Mesodermal cell (in vitro differentiated cells): ENCODE results near the gene TAX1BP3.

Source experiments
- H3K27ac ChIP-seq: 2 replicates; pipeline ENCODE4 v1.7.0; 2013; ENCODE audit warnings: mild to moderate bottlenecking, low read depth, low read length, moderate library complexity; ENCODE audit not compliant: severe bottlenecking
- H3K36me3 ChIP-seq: 2 replicates; pipeline ENCODE4 v1.7.1; 2013; ENCODE audit warnings: mild to moderate bottlenecking, low read length, moderate library complexity; ENCODE audit not compliant: control insufficient read depth, insufficient read depth
- H3K4me1 ChIP-seq: one replicate; pipeline ENCODE4 v1.7.1; 2013; ENCODE audit warnings: mild to moderate bottlenecking, low read length; ENCODE audit not compliant: insufficient read depth, control insufficient read depth, poor library complexity, severe bottlenecking
- H3K4me3 ChIP-seq: 2 replicates; pipeline ENCODE4 v1.7.0; 2013; ENCODE audit warnings: low read length, control low read depth, mild to moderate bottlenecking; ENCODE audit not compliant: insufficient read depth, poor library complexity, severe bottlenecking; ENCODE audit errors: extremely low read depth
- H3K9me3 ChIP-seq: 2 replicates; pipeline ENCODE4 v1.7.1; 2013; ENCODE audit warnings: mild to moderate bottlenecking, low read length, moderate library complexity; ENCODE audit not compliant: control insufficient read depth
- WGBS, 2 experiments: methylation state at CpG; one replicate each; pipeline ENCODE4 v1.1.5; 2013; ENCODE audit warnings: missing lambda C conversion rate in 2 of 2; ENCODE audit not compliant: insufficient coverage in 2 of 2; 5-methylcytosine and 5-hydroxymethylcytosine counted together

Gene TAX1BP3

DNA sequence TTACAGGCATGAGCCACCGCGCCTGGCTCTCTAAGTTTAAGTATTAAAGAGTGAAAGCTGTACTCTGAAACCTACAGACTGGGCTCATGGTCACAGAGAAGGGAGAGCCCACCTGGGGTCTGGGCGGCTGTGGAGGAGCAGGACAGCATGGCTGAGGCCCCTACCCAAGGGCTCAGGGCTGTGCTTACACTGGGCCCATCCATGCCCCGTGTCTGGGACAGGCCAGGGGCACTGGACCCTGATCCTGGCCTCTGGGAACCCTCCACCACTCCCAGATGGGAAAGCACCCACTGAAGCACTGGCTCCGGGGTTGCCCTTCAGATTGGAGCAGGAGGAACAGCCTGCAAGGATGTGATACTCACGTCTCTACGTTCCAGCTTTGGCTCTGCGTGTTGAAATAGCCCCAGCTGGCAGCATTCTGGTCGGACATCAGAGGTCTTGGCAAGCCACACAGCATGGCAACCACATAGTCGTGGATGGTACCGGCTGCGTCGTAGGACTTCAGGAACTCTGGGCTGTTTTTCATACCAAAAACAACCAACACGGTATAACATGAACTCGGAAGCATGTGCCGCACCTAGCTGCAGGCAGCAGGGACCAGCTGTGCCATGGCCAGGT lies 45.3 kb downstream of the TAX1BP3 start:
- Histone ChIP-seq H3K36me3 (peaks cover 66% of the 10 kb centered on the region), H3K9me3 (no peaks in the 10 kb centered on the region), H3K4me3 (no peak overlapping the region), H3K27ac (no peak overlapping the region), H3K4me1 (peaks cover 13% of the 10 kb centered on the region)
- WGBS, 2 experiments = 92 to 98% methylated on average over 14 to 16 of the region's 16 CpGs

DNA sequence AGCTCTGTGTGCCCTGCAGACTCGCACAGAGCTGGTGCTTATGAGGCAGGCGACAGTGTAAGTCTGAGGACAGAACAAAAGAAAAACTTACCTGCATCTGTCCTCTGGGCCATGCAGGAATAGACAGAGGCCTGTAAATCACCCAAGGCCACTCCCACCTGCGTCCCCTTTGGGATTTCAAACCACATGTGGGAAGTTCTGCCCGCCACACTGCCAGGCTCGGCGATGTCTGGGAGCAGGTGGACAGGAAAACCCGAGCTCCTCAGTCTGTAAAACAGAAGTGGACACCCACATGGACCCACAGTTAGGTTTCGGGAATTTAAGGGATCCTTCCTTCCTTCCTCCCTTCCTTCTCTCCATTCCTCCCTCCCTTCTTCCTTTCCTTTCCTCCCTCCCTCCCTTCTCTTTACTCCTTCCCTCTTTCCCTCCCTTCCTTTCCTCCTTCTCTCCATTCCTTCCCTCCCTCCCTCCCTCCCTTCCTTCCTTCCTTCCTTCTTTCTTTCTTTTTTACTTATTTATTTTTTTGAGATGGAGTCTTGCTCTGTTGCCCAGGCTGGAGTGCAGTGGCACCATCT lies 47.1 kb downstream of the TAX1BP3 start:
- H3K36me3 ChIP-seq = peaks cover 80% of the 10 kb centered on the region
- no peak overlapping the region for H3K27ac ChIP-seq
- H3K9me3 ChIP-seq = no peaks in the 10 kb centered on the region
- H3K4me1 ChIP-seq = no peaks in the 10 kb centered on the region
- 96 to 98% methylated on average over 8 of the region's 8 CpGs for WGBS, 2 experiments
- no peak overlapping the region for H3K4me3 ChIP-seq

DNA sequence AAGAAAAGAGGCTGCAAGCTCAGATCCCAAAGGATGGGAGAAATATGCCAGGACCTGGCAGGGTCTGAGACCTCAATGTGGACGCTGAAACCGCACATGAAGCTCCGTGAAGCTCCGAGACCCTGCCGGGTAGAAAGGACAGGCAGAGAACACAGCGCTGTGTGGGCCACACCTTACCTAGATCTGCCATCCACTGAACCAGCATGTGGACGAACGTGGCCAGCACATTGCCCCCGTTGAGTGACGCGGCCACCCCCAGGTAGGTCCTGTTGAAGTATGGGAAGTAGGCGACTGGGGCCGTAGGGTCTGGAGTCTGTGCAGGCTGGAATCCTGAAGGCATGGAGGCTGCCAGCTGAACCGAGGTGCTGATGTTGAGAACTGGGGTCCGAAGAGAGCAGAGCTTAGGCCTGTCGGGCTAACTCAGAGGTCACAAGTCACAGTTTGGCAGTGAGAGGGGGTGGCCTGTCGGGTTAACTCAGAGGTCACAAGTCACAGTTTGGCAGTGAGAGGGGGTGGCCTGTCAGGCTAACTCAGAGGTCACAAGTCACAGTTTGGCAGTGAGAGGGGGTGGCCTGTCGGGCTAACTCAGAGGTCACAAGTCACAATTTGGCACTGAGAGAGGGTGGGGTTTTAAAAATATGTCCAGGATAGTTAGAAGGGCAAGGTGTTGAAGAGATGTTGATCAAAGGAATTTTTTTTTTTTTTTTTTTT lies 53.1 kb downstream of the TAX1BP3 start:
- Histone ChIP-seq H3K27ac (no peak overlapping the region), H3K9me3 (no peaks in the 10 kb centered on the region), H3K4me1 (no peaks in the 10 kb centered on the region), H3K4me3 (no peak overlapping the region), H3K36me3 (peaks cover 79% of the 10 kb centered on the region)
- WGBS, 2 experiments = 95 to 99% methylated on average over 16 to 17 of the region's 18 CpGs

DNA sequence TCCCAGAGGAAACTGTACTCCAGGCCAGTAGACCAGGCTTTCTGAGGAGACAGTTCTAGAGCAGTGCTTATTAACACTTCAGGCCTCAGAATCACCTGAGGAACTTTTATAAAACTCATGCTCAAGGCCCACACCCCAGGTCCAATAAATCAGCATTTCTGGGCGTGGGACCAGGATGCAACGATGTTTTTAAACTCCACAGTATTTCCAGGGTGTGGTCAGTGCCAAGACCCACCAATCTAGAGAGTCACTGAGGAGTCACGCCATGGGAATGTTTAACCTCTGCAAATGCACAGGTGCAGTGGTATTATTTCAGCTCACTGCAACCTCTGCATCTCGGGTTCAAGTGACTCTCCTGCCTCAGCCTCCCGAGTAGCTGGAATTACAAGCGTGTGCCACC lies 55.3 kb downstream of the TAX1BP3 start:
- 93 to 95% methylated on average over 3 to 6 of the region's 6 CpGs for WGBS, 2 experiments
- Histone ChIP-seq H3K36me3 (peaks cover 76% of the 10 kb centered on the region), H3K4me3 (no peak overlapping the region), H3K9me3 (no peaks in the 10 kb centered on the region), H3K4me1 (no peaks in the 10 kb centered on the region), H3K27ac (no peak overlapping the region)
